ENCODE measurements around the gene RPA1. TPM values are rescaled to one million over a fixed set of nuclear protein-coding genes. Genes with fewer than 3 reads are reported as not detected.

RPA1 gene
- total RNA-seq, 1 experiment from 2014 or later, result 60.3 TPM

- no peak for TF ChIP-seq CTCF (IDR thresholded peaks at IDR 0.05; ENCODE audit: unreplicated experiment)
- Mint-ChIP-seq H3K27me3 (ENCODE audit: insufficient read depth, unreplicated experiment) (no peaks in the 10 kb centered on the region), H3K9me3 (ENCODE audit: unreplicated experiment) (no peaks in the 10 kb centered on the region), H3K36me3 (ENCODE audit: insufficient read depth, unreplicated experiment) (peaks cover 29% of the 10 kb centered on the region), H3K27ac (ENCODE audit: low read depth, unreplicated experiment) (no peak overlapping the region), H3K4me1 (ENCODE audit: insufficient read depth, unreplicated experiment) (no peaks in the 10 kb centered on the region), H3K4me3 (ENCODE audit: unreplicated experiment) (no peak overlapping the region)
- no TSS peak for BruUV-seq (replicated peaks)
- CTCF ChIA-PET, result interaction anchor here (1.2 to 1.8 kb wide), 2 partner anchors 13 to 140 kb away, joined by 3 to 5 read pairs; no protein-coding TSS in a partner anchor
- DNase-seq (ENCODE audit: unreplicated experiment), result no peak
- POLR2A ChIA-PET, result interaction anchor here (0.6 kb wide), 1 partner anchor 171 kb away, joined by 3 read pairs; no protein-coding TSS in a partner anchor
- intact Hi-C loops (cut with micrococcal nuclease), result no loop called here
Measured at GRCh38 chr17:1860978-1861377, 31.2 kb downstream of the RPA1 start.

- Mint-ChIP-seq H3K27me3 (ENCODE audit: insufficient read depth, unreplicated experiment) (no peaks in the 10 kb centered on the region), H3K36me3 (ENCODE audit: insufficient read depth, unreplicated experiment) (peaks cover 29% of the 10 kb centered on the region), H3K4me3 (ENCODE audit: unreplicated experiment) (no peak overlapping the region), H3K4me1 (ENCODE audit: insufficient read depth, unreplicated experiment) (no peaks in the 10 kb centered on the region), H3K9me3 (ENCODE audit: unreplicated experiment) (no peaks in the 10 kb centered on the region), H3K27ac (ENCODE audit: low read depth, unreplicated experiment) (no peak overlapping the region)
- ChIA-PET CTCF (interaction anchor here (1.0 to 1.8 kb wide), 3 partner anchors 14 to 288 kb away, joined by 3 to 5 read pairs (median 3); no protein-coding TSS in a partner anchor), POLR2A (interaction anchor here (0.6 to 1.0 kb wide), 2 partner anchors 32 to 171 kb away, joined by 3 read pairs; partner anchors contain the start of genes RPA1 and SMYD4)
- no peak for DNase-seq (ENCODE audit: unreplicated experiment)
- intact Hi-C loops (cut with micrococcal nuclease), result no loop called here
- TF ChIP-seq CTCF (IDR thresholded peaks at IDR 0.05; ENCODE audit: unreplicated experiment), result no peak
- no TSS peak for BruUV-seq (replicated peaks)
Measured at GRCh38 chr17:1861391-1862010, 31.7 kb downstream of the RPA1 start.

- no peaks in the 10 kb centered on the region for H3K4me1 Mint-ChIP-seq (ENCODE audit: insufficient read depth, unreplicated experiment)
- no peak overlapping the region for H3K27ac Mint-ChIP-seq (ENCODE audit: low read depth, unreplicated experiment)
- H3K36me3 Mint-ChIP-seq (ENCODE audit: insufficient read depth, unreplicated experiment), result peaks cover 21% of the 10 kb centered on the region
- ChIA-PET CTCF (interaction anchor here (0.5 to 3.5 kb wide), 16 partner anchors 9 to 476 kb away, joined by 3 to 38 read pairs (median 3); no protein-coding TSS in a partner anchor), POLR2A (interaction anchor here (0.7 to 1.0 kb wide), 3 partner anchors 149 to 199 kb away, joined by 3 to 5 read pairs (median 3); no protein-coding TSS in a partner anchor)
- no peak overlapping the region for H3K4me3 Mint-ChIP-seq (ENCODE audit: unreplicated experiment)
- peak; percentile 68 for TF ChIP-seq CTCF (IDR thresholded peaks at IDR 0.05; ENCODE audit: unreplicated experiment)
- peak; percentile 61 for DNase-seq (ENCODE audit: unreplicated experiment)
- no peaks in the 10 kb centered on the region for H3K27me3 Mint-ChIP-seq (ENCODE audit: insufficient read depth, unreplicated experiment)
- H3K9me3 Mint-ChIP-seq (ENCODE audit: unreplicated experiment), result no peaks in the 10 kb centered on the region
- intact Hi-C loops (cut with micrococcal nuclease), result loop anchor here (1.0 to 5.0 kb wide), 3 partner anchors 145 to 293 kb away; no protein-coding TSS in a partner anchor
- BruUV-seq (replicated peaks), result no TSS peak
Measured at GRCh38 chr17:1865252-1866037, 35.6 kb downstream of the RPA1 start.

- BruUV-seq (replicated peaks), result no TSS peak
- ChIA-PET CTCF (interaction anchor here (0.6 to 1.7 kb wide), 3 partner anchors 19 to 694 kb away, joined by 3 to 7 read pairs (median 3); no protein-coding TSS in a partner anchor), POLR2A (no interaction called here)
- intact Hi-C loops (cut with micrococcal nuclease), result loop anchor here (5.0 kb wide), 2 partner anchors 200 to 295 kb away; no protein-coding TSS in a partner anchor
- H3K9me3 Mint-ChIP-seq (ENCODE audit: unreplicated experiment), result no peaks in the 10 kb centered on the region
- H3K27me3 Mint-ChIP-seq (ENCODE audit: insufficient read depth, unreplicated experiment), result no peaks in the 10 kb centered on the region
- H3K4me1 Mint-ChIP-seq (ENCODE audit: insufficient read depth, unreplicated experiment), result no peaks in the 10 kb centered on the region
- peaks cover 35% of the 10 kb centered on the region for H3K36me3 Mint-ChIP-seq (ENCODE audit: insufficient read depth, unreplicated experiment)
- no peak for DNase-seq (ENCODE audit: unreplicated experiment)
- H3K27ac Mint-ChIP-seq (ENCODE audit: low read depth, unreplicated experiment), result peak overlapping the region; percentile 46
- no peak overlapping the region for H3K4me3 Mint-ChIP-seq (ENCODE audit: unreplicated experiment)
- no peak for TF ChIP-seq CTCF (IDR thresholded peaks at IDR 0.05; ENCODE audit: unreplicated experiment)
Measured at GRCh38 chr17:1867307-1867706, 37.5 kb downstream of the RPA1 start.
